Erythroblast (primary cell): ENCODE results near the gene RHEBL1.
"Not testable (repeated sequence)": the region's sequence is repeated elsewhere in the genome, so short reads cannot be mapped to it uniquely, and the experiment has no call there.

Experiments
- DNase-seq, 2 experiments: peaks; one replicate each; lab custom pipeline; 2025; lab: John Stamatoyannopoulos, UW
- GATA1 ChIP-seq: IDR thresholded peaks from 2 replicates; pipeline ENCODE4 v1.6.1; 2011; ENCODE audit warnings: low read depth, mild to moderate bottlenecking, control low read depth, low read length, moderate library complexity
- POLR2A ChIP-seq: IDR thresholded peaks from 2 replicates; pipeline ENCODE4 v1.6.1; 2011; ENCODE audit warnings: mild to moderate bottlenecking, low read length

RHEBL1 gene

DNA sequence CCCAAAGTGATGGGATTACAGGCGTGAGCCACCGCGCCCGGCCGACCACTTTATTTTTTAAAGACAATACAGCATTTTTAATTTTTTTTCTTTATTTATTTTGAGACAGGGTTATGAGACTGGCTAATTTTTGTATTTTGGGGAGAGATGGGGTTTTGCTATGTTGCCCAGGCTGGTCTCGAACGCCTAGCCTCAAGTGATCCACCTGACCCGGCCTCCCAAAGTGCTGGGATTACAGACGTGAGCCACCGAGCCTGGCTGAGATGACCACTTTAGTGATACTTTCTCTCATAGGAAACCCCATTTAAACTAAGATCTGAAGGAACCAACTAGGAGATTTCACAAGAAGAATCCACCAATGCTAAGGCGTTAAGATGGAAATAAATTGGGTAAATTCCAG is 1.2 kb upstream of the RHEBL1 start:
- TF ChIP-seq GATA1 (no peak), POLR2A (no peak)
- no peak for DNase-seq

DNA sequence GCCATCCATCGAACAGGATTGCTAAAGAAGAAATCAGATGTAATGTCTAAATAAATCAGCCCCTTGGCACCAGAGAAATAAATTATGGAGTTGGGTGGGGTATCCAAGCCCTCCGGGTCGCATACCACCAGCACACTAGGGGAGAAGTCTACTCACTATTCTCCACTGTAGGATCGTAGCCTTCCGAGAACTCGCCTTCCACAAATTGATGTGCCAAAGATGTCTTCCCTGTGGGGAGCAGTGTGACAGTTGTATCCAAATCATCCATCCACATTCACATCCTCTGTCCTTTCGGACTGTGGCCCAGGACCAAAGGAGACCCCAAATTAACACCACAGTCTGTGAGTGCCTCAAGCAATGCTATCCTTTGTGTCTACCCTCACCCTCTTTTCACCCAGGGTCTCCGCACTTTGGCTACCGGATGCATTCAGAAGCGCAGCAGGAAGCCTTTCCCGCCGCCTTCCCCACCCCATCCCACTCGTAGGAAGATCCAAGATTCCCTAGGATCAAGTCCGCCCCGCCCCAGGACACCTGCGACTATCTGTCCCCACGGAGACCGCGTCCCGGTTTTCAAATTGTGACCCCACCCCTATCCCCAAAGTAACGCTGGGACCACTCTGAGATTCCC is 786 bp downstream of the RHEBL1 start:
- TF ChIP-seq GATA1: no peak
- no peak for TF ChIP-seq POLR2A
- DNase-seq: peak in 1 of 2 experiments; percentile 32

DNA sequence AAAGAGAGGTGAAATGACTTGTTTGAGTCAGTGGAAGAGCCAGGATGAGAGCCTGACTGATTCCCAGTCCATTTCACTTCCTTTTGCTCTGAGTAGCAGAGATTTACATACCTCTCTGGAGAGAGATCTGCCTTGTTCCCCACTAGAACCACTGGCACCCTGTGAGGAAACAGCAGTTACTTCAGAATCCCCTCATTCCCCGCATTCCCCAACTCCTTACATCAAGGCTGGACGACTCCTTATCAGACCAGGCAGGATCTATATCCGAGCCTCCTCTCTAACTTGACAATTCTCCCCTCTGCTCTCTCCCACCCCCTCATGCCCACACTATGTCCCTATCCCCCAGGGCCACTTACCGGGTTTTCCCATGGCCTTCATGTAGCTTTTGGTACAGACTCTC is 3.7 kb downstream of the RHEBL1 start:
- TF ChIP-seq GATA1: no peak
- no peak for DNase-seq

DNA sequence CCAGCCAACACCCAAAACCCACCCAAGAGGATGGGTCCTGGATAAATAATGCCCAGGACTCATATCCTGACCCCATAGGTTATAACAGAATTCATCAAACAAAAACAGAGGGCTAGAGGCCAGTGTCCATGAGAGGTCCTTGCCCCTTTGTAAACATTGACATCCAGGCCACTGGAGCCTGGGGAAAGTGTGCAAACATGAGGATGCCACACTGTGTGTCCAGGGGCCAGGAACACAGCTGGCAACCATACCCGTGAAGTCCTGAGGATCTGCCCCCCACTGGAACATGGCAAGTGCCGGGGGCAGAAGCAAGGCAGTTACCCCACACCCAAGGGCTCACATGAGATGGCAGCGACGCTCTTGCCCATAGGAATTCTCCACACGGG is 5.0 kb downstream of the RHEBL1 start:
- no peak for DNase-seq
- no peak for TF ChIP-seq POLR2A
- TF ChIP-seq GATA1: no peak

DNA sequence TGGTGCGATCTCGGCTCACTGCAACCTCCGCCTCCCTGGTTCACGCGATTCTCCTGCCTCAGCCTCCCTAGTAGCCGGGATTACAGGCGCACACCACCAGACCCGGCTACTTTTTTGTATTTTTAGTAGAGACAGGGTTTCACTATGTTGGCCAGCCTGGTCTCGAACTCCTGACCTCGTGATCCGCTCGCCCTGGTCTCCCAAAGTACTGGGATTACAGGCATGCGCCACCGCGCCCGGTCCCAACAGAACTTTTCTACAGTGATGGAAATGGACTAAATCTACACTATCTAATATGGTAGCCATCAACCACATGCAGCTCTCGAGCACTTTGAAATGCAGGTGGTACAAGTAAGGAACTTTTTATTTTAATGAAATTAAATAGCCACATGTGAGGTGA is 7.9 kb downstream of the RHEBL1 start:
- not testable (repeated sequence) for DNase-seq

DNA sequence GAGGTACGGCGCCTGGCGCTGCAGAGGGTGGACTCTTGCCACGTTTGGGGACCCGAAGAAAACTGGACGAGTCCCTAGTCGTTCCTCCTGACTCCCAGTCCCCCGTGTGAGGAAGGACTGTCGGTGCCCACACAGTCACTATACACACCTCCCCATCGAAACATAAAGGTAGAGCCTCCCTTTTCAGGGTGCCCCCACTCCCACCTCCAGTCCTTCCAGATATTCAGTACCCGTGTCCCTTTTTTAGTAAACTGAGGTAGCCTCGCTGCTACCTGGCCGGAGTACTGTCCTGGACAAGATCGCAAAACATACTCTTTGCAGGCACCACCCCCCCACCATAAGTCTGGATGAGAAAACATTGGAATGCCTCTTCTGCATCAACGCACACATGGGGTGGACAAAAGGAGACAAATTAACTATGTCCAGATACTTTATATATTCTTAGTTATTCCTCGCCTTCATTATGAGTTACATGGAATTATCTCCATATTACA is 8.6 kb downstream of the RHEBL1 start:
- DNase-seq: no peak
- TF ChIP-seq POLR2A: no peak
- no peak for TF ChIP-seq GATA1

DNA sequence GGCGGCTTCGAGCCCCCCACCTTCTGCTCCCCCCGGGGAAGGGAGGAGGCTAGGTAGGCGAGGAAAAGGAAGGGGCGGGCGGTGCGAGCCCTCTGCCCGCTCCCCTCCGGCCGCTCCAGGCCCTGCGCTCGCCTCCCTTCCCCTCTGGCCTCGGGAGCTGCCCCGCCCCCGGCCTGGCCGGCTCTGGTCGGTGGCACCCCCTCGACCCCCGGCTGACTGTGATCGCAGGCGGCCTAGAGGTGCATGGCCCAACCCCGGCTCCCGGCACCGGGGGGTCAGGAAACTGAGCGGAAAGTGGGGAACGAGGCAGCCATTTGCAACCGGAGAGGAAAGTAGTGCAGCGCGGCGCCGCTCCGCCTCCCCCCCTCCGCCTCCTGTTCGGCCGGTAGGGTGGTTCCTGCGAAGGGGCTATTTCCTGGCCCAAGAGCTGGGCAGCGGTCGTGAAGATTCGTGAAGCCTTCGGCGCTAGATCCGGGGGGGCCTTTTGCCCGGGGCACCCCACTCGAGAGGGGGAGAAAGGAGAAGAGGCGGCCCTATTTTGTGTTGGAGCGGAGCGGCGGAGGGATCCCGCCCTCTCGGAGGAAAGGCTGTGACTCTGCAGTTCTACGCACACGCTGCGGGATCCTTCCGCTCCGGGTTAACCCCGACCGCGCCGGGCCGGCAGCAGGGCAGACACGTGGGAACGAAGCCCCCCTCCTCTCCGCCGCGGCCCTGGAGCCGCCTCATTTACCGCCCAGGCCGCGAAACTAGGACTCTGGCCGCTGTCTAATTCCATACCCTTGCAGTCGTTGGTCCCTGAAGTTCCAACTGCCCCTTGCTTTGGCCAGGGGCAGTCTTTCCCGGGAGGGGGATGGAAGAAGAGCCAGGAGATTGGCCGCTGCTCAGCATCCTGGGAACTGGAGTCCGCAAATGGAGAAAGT is 9.3 kb downstream of the RHEBL1 start, which contains the start of gene KMT2D:
KMT2D (minus strand) TSS at position 558 of the 920 bp plus-strand sequence. CDS start 5,470 bp downstream, outside the sequence.
- TF ChIP-seq GATA1 (no peak), POLR2A (peak; percentile 80)
- peak; percentile 97 for DNase-seq

DNA sequence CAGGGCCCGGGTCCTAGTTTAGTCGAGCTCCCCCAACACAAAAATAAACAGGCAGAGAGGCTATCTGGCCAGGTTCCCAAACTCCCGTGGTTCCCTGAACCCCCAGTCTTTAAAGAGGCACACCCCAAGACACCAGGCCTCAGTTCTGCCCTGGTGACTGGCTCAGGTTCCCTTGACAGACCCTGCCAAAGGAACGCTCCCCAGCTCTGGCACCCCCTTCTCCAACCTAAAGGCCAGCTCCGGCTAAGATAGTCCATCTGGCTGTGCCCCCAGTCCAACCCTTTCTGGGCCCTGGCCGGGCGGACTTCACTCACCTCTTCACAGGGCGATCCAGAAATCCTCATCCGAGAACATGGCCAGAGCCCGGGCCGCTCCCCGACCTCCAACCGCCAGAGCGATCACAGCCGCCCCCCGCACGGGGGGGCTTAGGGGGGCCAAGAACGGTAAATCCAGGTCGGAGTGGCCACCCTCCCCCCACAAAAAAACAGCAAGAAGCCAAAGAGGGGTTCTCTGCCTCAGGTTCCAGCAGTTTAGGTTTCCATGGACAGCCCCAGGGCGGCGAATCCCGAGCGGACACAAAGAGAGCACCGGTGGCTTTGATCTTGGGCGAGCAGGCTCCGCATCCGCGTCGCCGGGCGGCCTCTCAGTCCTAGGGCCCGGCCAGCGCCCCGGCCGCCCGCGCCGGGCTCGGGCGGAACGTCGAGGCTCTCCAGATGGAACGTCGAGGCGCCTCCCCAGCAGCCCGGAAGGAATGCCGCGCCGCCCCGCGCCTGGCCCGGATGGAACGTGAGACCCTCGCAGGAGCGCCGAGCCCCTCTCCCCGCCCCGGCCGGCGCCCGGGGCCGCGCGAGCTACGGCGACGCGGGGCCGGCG is 10.2 kb downstream of the RHEBL1 start:
- TF ChIP-seq POLR2A (peak; percentile 67), GATA1 (no peak)
- DNase-seq: peak; percentile 62 to 74

DNA sequence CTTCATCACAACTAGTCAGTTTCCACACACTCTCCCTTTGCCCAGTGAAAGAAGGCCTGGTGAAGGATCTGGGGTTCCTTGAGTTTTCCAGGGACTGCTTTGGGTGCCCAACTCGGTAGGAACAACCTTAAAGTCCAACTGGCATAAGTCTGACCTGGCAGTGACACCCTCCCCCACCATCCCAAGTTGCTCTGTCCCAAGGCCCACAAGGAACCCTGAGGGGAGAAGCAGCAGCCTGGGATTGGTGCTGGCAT is 10.8 kb downstream of the RHEBL1 start:
- TF ChIP-seq POLR2A: no peak
- no peak for TF ChIP-seq GATA1
- peak in 1 of 2 experiments; percentile 53 for DNase-seq

DNA sequence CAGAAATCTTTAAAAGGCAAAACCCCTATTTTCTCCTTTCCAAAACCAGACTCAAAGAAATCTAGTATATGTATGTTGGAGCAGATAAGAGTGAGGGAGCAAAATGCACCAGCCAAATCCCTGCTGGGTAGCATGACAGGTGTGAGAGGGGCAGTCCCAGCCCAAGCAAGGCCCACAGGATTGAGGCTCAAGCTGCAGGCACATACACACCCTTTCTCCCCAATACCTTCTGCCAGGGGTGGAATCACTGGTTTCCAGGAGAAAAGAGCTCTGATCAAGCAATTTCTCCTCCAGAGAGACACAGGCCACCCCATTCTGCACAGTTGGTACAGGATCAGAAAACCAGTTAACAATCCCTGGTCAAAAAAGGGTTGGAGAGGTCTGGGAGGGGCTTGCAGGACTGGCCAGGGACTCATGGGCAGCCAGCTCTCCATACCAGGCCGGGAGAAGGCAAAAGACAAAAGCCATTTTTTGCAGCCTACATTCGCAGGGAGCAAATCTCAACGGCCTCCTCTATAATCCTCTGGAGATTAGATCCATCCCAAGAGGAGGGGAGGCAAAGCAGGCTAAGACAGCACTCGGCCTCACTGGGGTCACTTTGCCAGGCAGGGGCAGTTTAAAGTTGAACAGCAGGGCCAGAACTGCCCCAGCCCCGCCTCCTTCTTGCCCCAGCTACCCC is 11.3 kb downstream of the RHEBL1 start:
- DNase-seq: peak; percentile 25 to 36
- TF ChIP-seq POLR2A: no peak
- no peak for TF ChIP-seq GATA1

DNA sequence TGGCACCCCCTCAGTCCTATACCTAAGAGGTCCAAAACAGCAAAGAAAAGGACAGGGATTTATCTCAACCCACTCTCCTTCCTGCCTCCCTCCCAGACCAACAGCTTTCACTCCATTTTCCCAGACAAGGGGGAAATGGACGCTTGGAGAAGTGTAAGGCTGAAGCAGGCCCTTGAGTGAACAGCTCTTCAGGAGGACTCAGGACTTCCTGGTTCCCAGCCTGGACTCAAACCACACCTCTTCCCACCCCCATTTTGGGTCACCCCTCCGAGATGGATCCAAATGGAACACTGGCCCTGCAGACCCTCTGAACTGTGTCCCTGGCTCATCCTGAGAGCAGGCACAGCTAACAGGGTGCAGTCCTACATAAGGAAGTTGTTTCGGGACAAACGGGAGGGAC is 11.9 kb downstream of the RHEBL1 start:
- DNase-seq: peak in 1 of 2 experiments; percentile 36
- no peak for TF ChIP-seq GATA1
- TF ChIP-seq POLR2A: no peak

DNA sequence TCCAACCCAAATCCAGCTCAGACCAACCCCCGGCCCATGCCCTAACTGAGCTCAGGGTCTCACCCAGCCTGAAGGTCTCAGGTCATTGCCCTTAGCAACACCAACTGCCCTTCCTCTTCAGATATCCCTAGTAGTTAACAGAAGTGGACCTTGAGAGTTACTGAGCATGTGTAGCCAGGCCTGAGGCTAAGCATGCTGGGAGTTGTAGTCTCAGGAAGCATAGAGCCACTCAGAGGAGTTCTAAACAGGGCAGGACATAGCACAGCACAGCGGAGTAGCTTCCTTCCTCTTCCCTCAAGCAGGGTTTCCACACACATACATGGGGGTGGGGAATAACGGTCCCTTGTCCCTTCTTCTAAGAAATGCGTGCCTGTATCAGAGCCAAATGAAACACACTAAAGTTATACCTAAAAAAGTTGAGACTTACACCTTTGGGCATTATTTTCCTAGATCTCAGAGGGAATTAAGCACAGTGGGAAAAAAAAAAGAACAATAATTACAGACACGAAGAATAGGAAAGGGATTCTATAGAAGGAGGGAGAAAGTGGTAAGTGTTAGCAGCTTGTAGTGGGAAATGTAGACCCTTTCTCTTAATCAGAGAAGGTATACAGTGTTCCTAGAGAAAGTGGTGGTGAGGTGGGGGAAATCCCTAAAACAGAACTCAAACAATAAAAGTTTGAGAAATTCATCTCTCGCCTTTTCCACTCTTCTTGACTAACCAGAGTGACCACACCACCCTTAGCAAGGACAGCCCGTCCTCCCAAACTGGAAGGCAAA is 13.6 kb downstream of the RHEBL1 start:
- TF ChIP-seq GATA1 (no peak), POLR2A (no peak)

DNA sequence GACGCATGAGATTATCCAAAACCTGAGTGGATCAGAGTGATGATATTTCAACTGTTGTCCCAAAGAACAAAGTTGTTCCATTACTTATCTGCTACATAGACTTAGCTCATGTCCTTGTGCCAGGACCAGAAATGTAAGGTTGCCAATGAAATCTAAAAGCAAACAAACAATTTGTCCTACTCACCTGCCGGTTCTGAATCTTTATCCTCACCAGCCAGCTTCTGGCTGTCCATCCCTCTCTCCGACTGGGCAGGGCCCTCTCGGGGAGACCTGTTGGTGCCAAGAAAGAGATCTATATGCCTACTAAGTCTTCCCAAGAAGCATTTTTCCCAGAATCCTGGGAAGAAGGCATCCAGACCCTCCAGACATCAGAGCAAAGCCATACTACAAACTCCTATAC is 14.7 kb downstream of the RHEBL1 start:
- no peak for TF ChIP-seq POLR2A
- no peak for TF ChIP-seq GATA1
- no peak for DNase-seq

More for the DNA sequence above, 13.6 kb downstream of the RHEBL1 start:
- peak; percentile 68 to 73 for DNase-seq
